Right hindlimb (tissue), 1 donor: ENCODE measurements around the gene COPS9.

Experiments used
- DNase-seq: peaks from one replicate; pipeline ENCODE4 v3.0.0-alpha.2; 2018

Gene COPS9

DNA sequence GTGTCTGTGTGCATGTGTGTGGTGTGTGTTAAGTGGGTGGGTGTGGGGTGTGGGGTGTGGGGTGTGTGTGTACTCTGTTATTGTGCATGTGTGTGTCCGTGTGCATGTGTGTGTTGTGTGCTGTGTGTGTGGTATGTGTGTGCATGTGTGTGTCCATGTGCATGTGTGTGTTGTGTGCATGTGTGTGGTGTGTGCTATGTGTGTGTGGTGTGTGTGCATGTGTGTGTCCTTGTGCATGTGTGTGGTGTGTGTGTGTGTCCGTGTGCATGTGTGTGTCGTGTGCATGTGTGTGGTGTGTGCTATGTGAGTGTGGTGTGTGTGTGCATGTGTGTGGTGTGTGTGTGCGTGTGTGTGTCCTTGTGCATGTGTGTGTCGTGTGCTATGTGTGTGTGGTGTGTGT is 11.3 kb upstream of the COPS9 start:
- DNase-seq = no peak

DNA sequence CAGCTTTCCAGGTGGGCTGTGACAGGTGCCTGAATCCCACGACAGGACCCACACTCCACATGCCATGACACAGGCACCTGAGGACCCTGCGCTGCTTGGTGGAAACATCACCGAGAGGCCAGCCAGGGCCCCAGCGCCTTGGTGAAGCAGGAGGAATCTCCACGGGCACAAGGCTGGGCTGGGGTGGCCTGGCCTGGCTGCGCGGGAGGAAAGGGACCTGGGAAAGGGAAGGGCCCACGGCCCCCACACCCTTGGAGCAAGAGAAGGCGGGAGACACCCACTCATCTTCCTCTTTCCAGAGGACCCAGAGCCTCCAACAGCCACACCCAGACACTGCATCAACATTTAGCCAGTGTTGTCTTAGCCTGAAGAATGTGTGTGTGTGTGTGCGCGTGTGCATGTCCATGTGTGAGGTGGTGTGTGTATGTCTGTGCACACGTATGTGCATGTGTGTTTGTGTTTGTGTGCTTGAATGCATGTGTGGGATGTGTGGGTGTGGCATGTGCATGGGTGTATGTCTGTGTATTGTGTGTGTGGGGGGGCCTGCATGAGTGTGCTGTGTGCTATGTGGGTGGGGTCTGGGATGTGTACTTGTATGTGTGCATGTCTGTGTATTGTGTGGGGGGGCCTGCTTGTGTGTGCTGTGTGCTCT is 10.6 kb upstream of the COPS9 start:
- DNase-seq = no peak

DNA sequence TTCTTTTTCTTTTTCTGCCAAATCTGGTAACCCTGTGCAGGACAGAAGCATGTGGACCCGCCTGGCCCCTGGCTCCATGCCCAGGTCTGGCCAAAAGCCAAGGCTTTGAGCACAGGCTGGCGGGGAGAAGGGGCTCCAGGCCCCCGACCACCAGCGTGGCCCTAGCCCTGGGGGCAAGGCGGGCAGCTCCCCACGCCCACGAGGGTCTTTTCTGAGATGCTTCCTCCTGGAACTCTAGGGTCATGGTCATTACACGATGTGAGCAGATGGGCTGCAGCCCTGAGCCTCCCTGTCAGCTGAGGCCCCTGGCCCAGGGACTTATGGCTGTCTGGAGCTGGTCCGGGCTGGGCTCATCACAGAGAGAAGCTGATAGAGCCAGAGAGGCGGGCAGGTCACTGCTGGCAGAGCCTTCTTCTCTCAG is 10.0 kb upstream of the COPS9 start:
- DNase-seq = no peak

DNA sequence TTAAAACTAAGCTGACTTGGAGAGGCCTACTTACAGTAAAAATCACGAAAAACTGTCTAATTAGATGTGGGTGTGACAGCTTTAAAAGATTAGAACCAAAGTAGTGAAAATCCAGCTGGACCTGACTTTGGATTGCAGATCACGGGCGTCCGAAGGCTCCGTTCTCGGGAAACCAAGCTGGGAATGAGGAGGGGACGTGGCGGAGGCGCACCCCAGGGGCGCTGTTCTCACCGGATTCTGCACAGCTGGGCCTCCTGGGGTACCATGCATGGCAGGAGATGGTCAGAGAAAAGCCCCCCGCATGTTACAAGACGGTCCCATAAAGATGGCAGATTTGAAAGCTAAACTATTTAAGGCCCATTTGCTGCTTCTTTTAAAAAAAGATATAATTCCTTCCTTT is 9.4 kb upstream of the COPS9 start:
- no peak for DNase-seq

DNA sequence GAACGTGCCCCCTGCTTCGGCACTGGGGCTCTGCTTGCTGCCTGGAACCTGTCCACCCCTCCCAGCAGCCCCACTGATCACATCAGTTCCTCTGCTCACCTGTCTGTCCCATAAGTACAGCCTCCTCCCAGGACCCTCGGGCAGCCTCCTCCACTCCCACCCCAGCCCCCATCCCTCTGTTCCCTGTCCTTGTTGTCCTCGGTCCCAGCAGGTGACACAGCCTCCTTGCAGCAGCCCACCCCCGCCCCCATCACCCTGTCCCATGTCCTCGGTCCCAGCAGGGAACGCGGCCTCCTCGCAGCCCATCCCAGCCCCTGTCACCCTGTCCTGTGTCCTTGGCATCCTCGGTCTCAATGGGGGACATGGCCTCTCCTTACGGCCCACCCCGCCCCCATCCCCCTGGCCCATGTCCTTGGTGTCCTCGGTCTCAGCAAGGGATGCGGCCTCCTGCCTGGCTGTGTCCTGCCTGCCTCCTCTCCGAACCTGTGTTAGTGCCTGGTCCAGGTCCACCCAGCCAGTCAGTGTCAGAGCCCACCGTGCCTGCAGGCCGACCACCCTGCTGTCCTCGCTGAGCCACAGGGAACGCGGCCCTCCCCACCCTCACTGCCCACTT is 8.7 kb upstream of the COPS9 start:
- DNase-seq = no peak

DNA sequence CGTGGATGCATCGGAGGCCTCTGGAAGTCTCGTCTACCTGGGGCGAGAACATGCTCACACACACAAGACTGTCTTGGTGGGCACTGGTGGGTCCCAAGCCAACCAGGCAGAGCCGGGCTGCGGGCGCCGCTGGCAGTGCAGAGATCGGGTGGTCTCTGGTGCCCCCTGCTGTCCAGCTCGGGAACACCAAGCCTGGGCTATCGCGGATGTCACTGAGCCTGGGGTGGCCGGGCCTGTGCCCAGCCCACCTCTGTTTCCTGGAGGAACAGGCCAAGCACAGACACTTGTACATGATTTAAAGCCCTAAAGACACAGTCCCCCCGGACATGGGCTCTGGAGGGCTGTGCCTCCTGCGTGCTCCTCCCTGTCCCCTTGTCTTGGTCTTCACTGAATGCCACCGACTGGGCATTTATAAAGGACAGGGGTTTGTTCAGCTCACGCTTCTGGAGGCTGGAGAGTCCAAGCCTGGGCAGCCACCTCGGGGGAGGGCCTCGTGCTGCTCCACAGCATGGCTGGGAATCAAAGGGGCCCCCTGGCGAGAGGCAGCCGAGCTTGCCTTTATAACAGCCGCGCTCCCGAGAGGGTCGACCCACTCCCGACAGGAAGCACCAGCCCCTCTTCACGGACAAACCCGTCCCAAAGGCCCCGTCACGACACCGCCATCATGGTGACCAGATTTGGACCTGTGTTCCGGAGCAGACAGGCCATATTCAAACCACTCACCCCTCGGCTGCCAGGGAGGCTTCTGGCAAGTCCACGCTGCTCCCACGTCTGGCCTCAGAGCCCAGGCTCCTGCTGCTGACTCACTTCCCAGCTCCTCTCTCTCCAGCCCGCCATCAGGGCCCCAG is 7.9 kb upstream of the COPS9 start:
- peak; percentile 72 for DNase-seq

DNA sequence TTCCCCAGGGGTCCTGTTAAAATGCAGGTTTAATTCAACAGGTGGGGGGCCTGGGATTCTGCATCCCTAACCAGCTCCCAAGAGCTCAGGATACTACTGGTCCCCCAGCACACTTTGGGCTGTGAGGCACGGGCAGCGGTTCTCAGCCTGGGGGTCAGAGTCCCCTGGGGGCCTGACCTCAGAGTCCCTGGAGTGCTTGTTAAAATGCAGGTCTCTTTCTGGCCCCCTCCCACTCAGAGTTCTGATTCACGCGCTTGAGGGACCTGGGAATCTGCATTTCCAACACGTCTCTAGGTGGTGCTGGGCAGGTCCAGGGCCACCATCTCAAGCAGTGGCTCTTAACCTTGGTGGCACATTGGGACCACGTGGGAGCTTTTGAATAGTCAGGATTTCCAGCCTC is 7.2 kb upstream of the COPS9 start:
- no peak for DNase-seq

DNA sequence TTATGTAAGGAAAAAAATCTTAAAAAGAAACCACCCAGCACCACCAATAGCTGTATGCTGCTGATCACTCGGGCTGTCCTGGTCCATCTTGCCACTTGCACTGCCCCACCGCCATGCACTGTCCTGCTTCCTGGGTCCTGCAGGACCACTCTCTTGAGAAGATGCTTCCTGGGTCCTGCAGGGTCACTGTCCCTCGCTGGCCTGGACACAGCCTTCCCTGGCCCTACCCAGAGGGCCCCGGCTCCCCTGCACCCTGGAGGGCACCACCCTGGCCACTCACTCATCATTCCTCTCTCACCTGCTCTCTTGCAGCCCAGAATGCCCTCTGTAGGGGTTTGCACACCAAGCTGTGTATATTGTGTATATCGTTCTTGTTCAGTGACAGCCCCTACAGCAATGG is 6.8 kb upstream of the COPS9 start:
- DNase-seq = no peak

DNA sequence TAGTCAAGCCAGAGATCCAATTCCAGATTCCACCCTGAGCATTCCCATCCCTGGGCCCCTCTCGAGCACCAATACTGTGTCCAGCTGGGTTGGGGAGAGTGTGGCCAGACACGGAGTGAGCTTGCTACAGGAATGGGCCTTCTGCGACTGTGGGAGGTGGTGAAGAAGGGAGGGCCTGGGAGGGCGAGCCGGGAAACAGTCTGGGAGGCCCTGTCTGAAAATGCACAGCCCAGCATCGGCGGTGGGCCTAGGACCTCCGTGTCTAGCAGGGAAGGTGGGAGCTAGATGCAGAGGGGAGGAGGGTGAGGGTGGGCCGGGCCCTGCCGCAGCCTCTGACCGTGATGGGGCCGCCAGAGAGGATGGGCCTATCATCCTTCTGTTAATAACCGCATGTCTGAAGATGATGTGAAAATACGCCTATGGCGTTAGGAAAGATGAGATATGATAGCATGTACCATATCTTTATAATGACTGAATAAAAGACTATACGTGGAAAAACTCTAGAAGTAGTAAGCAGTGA is 6.2 kb upstream of the COPS9 start:
- DNase-seq = no peak

DNA sequence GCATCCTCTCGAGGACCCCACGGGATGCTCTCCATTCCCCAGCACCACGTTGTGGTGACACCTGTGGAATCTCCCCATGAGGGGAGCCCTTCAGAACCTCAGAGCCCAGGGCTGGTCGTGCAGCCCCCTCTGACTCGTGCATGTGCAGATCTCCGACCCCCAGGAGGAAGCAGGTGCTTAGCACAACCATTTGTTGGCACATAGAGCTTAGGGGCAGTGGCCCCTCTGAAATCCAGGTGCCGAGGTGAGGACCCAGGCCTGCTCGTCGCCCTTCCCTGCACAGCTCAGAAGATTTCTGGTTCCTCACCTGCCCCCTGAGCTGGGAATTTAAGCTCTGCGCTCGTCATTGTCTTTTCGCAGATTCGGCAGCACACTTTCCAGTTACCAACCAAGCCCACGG is 5.6 kb upstream of the COPS9 start:
- peak; percentile 3 for DNase-seq

DNA sequence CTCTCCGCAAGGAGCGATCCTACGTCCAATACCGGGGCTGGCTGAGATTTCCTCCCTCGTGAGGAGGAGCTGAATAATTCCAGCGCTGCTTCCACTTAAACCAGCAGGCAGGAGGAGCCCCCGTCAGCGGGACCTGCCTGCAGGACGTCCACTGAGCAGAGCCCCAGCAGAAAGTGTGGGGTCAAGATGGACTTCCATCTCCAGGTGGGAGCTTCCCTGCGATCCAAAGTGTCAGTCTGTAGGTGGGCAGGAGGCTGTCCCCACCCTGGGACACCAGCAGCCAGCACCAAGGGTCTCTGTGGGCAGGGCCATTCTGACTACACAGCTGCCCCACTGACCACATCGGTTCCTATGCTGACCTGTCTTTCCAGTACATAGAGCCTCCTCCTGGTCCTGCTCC is 4.8 kb upstream of the COPS9 start:
- peak; percentile 6 for DNase-seq

DNA sequence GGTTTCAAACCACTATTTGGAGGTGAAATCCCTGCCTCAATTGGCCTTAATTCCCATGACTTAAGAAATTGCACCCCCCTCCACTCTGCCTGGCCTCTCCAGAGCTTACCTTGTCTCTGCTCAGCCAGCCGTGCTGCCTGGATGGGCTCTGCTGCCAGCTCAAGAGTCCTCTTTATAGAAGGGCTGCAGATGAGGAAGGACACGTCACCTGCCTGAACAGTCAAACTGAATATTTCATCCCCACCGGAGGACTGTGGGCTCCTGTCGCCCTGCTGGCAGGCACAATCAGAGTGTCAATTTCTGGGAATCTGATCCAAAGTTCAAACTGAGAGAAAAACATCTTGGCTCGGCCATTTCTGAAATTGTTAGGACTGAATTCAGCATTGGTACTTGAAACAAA is 4.4 kb upstream of the COPS9 start, which contains the start of gene OTOS:
OTOS (minus strand) TSS at position 148 of the 400 bp plus-strand sequence. CDS start 332 bp downstream, outside the sequence.
- no peak for DNase-seq

DNA sequence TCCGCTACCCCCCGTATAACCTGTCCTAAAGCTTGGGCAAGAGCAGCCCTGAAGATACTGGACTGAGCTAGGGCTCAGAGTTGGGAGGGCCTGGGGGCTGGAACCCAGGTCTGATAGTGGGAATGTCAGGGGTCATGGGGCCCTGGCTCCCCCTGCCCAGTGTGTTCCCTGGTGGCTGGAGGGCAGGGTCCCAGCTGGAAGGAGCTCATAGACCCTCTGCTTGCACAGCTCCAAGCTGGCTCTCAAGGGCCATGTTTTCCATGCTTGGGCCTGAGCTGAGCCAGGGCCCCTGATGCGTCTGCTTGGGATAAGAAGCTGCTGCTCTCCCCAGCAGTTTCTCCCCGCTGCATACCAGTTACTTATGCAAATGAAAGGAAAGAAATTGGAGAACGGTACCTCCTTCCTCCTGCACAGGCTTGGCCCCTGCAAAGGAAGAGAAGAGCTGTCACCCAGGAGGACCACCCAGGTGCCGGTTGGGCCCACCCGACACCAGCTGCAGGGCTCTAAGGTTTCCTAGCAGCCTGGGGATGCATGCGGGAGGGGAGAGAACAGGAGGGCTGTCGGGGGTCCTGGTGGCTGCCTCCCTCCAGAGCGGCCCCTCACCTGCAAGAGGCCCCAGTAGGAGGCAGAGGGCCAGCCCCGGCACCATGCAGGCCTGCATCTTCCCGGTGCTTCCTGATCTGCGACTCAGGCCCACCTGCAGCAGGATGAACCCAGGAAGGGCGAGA is 3.7 kb upstream of the COPS9 start:
- no peak for DNase-seq

DNA sequence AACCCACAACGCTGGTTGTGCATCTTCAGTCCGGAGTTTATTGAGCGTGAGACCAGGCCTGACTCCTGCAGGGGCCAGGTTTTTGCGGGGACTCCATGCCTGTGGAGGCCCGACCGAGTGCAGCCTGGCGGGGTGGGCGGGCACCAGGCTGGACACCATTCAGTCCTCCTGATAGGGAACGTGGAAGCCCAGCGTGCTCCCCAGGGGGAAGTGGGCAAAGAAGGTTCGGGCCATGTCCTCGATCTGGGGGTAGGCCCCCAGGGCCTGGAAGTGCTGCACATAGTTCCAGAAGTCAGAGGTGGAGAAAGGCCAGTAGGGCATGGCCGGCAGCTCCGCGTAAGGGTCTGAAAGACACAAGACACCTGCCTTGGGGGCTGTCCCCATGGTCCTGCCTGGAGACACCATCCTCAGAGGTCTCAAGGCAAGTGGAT is 2.9 kb upstream of the COPS9 start:
- no peak for DNase-seq

DNA sequence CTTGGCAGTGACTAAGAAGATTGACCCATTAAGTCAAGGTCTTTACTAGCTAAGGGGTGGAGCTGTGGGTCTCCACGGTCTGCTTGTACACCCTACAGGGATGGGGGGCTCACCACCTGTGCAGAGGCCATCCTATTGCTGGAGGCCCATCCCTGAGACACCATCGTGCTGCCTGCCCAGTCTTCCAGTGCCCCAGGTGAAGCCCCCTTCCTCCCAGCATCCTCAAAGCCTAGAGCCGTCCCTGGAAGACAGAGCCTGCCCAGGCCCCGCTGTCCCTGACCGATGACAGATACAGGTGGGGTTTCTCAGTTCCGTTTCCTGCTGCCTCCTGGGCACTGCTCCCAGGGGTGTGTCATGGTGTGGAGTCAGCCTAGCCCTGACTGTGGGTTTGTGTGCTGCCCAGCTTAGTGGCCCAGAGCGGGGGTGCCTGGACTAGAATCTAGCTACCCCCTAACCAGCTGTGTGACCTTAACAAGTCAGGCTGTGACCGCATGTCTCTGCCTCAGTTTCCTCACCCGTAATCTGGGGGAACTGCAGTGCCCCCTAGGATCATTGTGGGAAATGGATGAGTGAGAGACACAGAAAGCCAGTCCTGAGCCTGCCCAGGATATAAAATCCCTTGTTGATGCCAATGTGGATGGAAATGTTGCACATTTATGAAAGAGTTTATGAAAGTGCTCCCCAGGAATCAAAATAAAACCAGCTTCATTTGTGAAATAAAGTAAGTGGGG is 2.3 kb upstream of the COPS9 start:
- no peak for DNase-seq

DNA sequence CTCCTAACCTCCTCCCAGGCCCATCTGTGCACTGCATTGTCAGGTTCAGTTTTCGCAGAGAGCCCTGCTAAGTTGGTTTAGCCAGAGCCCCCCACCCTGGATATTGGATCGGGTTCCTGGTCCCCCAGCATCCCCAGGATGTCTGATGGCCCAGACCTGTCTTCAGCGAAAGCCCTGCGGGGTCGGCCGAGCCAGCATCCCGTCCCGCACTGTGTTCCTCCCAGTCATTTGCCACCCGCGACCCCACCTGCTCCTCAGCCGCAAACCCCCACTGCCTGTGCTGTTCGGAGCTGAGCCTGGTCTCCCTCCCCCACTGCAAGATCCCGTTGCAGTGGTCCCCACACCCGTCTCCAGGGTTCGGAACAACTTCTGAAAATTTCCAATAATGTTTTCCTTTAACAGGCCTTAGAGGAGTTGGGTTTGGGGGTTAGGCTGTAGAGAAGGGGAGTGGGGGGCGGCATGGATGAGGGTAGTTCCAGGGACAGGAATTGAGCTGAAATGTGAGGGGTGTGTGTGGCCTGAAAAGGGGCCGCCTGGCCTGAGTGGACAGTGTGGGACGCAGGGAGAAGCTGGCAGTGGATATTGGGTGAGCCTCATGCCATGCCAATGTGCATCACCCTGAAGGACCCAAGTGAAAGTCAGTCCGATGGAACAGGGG is 1.6 kb upstream of the COPS9 start:
- no peak for DNase-seq

DNA sequence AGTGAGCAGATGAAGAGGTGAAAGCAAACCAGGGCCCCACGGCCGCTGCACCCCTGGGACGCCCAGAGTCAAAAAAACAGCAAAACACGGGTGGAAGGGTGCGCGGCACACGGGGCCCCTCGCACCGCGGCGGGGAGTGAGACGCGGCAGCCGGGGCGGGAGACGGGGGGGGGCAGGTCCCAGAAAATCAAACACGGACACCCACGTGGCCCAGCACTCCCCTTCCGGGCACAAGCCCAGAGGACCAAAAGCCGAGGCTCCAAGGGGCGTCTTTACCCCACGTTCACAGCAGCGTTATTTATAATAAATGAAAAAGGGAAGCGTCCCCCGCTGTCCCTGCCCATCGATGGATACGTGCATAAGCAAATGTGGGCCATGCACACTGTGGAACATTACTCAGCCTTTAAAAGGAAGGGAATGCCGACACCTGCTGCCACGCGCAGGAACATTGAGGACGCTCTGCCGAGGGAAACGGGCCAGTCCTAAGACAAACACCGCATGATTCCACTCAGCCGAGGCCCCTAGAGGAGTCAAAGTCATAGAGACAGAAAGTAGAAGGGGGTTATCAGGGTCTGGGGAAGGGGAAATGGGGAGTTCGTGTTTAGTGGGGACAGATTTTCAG is 677 bp upstream of the COPS9 start:
- DNase-seq = no peak

DNA sequence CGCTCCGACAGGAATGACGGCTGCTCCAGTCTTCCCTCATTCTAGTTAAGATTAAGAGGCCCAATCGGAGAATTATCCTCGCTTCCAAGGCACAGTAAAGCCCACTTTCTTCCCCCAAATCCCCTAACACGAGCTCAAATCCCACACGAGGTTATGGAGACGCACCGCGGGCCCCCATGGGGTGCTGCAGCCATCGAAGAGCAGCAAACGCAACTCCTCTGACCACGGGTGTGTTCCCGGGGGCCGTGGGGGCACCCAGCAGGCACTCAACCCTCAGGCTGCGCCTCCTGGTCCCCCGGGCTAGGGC is 446 bp downstream of the COPS9 start:
- DNase-seq = no peak

DNA sequence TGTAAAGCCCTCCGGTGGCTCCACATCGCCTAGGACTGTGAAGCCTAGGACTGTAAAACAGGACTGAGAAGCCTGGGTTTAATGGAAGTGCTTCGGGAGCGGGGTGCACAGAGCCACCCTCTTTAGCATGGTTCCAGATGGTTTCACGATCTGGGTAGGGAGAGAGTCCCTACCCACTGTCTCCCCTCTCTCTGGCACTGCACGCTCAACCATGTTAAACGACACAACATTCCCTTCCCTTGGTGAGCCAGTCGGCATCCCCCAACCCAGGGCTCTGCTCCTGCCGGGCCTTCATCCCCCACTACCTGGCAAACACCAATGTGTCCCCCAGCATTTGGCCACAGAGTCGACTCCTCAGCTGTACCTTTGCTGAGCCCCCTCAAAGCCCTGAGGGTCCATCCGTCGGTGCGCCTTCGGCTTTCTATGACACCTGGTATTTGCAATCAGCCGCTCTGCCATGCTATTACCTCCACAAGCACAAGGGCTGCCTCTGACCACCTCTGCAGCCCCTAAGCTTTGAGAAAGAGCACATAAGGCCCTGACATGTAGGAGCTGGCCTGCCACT is 1.1 kb downstream of the COPS9 start:
- DNase-seq = no peak

DNA sequence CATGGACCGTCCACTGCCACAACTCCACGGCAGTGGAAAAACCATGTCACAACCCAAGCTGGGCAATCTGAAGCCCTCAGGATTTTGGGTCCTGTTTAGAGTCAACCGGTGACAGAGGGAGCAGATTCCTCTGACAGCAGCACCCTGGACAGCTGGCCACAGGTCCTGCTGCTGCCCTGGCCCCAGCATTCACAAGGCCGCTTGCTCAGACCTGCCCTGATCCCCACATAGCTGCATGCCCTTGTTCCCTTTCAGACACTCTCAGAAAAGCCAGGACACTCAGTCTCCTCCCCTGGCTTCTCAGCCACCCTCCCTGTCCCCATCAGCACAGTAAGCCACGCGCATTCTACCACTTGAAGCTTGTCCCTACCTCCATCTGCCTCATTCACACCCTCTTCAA is 1.6 kb downstream of the COPS9 start:
- no peak for DNase-seq

DNA sequence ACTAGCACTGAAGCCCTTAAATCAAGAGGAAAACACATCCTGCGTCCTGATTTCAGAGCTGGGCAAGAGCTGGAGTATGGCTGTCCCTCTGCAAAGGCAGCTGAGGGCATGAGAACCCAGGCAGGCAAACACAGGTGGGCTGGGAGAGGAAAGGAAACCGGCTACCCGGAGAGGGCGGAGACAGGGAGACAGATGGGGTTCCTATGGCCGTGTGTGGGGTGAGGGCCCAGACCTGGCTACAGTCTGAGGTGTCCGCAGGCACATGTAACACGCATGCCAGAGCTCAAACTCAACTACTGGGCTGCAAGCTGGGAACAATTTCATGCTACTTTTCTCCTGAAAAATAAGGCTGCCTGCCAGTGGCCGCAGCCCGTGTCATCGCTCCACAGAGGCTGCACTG is 2.7 kb downstream of the COPS9 start:
- DNase-seq = no peak
